ENCODE data around the gene ADAM19.
A peak's percentile ranks its signal among the peaks of the same experiment; 100 is the strongest.
"Not testable (repeated sequence)": the region's sequence is repeated elsewhere in the genome, so short reads cannot be mapped to it uniquely, and the experiment has no call there.

The ADAM19 gene

GRCh38 chr5:157458835-157459234 is 116.7 kb downstream of the ADAM19 start:
- no peak for DNase-seq

DNA sequence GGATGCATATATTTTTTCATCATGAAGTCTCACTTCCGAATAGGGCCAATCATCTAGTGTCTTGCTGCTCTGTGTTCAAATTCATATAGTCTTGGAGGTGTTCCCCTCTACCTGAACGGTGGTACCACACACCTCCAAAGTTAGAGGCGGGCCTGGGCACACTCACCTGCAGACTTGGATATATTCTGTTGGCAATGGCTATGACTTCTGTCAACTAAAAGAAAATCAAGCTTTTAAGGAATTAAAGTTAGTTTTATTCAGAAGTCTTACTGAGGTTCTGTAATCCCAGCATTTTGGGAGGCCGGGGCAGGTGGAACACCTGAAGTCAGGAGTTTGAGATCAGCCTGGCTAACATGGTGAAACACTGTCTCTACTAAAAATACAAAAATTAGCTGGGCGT is 118.2 kb downstream of the ADAM19 start:
- no peak for DNase-seq

DNA sequence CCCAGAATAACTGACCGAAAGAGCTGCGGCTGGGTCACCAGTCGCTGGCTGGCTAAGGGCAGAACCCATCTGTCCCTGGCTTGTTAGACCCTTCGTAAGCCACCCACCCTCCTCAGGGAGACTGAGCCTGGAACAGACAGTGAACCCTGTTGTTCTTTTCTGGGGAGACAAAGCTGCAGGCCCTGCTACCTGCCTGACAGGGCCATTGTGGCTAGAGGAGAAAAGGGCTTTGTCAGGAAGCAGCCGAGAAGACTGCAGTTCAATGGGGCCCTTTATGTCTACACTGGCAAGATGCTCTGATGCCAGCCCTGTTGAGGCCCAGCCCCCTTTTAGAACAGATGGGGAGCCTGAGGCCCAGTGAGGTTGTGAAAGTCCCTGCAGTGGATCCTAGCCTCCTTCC is 119.3 kb downstream of the ADAM19 start:
- DNase-seq, result no peak

DNA sequence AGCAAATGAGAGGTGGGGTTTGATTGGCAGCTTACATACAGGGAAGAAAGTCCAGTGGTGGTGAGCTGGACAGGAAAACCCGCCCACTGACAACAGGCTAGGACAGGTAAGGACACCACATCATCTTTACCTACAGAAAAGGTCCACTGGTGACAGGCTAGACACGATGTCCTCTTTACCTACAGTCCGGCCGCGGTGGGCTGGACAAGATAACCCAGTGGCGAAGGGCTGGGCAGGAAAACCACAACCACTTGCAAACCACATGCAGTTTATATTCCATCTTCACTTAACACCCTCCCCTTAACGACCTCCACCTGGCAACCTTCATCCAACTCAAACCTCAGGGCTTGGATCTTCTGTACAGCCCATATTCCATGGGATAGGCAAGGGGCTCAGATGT is 120.5 kb downstream of the ADAM19 start:
- DNase-seq, result no peak

DNA sequence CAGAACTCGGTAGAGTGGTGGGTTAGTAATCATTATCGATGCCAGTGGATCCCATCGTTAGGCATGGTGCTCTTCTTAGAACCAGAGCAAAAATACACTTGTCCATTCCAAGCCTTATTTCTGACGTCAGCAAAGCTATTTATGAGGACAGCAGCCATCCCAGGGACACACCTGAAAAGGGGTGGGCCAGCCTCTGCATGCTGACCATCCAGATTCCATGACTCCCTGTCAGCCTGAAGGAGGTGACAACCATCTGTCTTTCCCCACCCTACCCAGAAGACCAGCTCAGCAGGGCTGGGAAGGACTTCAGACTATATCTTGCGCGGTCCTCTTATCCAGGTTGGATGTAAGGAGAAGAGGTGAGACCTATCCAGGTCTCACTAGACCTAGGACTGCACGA is 121.3 kb downstream of the ADAM19 start:
- no peak for DNase-seq

DNA sequence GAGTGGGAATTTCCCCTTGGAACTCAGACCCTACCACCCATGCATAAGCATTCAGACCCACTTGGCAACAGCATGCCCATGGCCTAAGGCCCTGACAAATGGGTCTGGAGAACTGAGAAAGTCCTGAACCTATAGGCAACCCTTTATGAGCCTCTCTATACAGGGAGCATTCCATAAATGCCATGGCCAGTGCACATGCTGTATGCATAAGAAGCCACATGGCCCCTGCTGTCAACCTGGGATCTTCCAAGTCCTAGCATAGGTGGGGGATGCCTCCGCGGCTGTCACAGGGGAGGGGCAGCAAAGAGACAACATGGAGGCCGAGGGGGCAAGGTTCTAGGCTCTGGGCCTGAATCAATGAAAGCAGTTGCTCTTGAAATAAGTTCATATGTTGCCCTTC is 123.8 kb downstream of the ADAM19 start:
- no peak for DNase-seq

GRCh38 chr5:157450024-157450423 is 125.6 kb downstream of the ADAM19 start:
- DNase-seq, result no peak

DNA sequence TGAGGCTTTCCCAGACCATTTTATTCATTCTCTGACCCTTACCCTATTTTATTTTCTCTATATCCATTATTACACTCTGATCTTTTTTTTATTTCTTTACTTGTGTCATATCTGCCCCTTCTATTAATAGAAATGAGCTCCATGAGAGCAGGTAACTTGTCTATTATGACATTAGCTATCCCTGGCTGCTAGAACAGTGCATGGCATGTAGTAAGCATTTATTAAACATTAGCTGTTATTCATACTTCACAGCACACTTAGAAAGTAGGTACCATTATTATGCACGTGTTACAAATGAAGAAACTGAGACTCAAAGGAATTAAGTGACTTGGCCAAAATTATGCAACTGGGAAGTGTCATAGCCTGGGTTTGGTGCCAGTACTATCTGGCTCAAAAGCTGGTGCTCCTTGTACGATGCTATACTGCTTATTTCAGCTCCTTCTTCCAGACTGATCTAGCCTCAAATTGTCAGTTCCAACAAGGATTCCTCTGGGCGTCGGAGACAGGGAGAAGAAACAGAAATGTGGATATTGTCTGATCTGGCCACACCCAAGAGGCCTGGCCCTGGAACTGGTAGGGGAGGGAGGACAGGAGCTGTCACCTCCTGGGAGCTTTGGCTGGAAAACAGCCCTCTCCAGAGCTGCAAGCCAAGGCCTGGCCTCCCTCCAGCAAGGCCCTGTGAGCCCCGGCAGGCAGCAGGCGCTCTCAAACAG is 126.4 kb downstream of the ADAM19 start:
- DNase-seq, result peak; percentile 54

DNA sequence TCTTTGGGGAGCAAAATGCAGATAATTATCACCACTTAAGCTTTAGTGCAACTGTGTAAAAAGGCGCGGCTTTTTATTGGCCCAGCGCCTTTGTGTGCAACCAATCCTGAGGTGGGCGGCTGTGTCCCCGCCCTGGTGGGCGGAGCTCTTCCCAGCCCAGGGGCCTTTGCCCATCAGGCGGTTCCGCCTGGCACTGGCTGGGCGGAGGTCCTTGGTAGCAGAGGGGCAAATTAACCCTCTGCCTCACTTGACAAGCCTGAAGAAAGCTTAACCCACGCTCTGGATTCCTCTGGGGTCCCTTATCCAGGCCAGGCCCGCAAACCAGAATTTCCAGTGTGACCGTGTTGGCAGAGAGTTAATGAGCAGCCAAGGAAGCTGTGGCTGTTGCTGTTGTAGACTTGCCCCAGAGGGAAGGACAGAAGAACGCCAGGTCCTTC is 128.4 kb downstream of the ADAM19 start:
- peak; percentile 70 for DNase-seq

DNA sequence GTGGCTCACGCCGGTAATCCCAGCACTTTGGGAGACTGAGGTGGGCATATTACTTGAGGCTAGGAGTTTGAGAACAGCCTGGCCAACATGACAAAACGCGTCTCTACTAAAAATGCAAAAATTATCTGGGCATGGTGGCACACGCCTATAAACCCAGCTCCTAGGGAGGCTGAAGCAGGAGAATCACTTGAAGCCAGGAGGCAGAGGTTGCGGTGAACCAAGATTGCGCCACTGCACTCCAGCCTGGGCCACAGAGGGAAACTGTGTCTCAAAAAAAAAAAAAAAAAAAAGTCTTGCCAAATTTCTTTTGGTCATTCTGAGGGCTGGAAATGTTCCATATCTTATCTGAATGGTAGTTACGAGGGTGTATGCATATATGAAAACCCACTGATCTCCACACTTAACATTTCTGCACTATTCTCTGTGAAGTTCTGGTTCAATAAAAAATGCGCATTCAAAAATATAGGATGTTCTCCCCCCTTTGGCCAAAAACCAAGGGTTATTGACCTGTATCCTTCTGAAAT is 129.1 kb downstream of the ADAM19 start:
- no peak for DNase-seq

DNA sequence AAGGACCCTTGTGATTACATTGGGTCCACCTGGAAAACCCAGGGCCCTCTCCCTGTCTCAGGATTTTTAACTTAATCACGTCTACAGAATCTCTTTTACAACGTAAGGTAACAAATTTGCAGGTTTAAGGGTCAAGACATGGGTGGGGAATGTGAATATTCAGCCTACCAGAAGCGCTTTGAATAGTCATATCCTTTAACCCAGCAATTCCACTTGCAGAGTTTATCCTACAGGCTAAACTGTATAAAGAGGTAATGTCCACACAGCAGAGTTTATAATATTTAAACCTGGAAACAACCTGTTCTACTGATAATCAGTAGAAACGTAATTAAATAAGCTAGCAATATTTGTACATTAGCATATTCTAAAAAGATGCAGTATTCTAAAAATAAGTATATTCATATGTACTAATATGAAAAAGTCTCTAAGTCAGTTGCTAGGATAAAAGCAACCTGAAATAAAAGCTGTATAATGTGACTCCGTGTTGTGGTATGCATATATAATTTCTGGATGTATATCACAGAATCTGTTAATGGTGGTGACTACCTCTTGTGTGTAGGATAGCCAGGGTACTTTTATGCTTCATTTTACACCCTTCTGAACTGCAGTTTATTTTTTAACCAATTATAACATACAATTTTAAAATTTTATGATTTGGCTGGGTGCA is 129.7 kb downstream of the ADAM19 start:
- no peak for DNase-seq

- DNase-seq, result peak; percentile 59
Measured at GRCh38 chr5:157444224-157444623, 131.4 kb downstream of the ADAM19 start.

GRCh38 chr5:157443041-157443549 is 132.5 kb downstream of the ADAM19 start:
- peak; percentile 74 for DNase-seq

DNA sequence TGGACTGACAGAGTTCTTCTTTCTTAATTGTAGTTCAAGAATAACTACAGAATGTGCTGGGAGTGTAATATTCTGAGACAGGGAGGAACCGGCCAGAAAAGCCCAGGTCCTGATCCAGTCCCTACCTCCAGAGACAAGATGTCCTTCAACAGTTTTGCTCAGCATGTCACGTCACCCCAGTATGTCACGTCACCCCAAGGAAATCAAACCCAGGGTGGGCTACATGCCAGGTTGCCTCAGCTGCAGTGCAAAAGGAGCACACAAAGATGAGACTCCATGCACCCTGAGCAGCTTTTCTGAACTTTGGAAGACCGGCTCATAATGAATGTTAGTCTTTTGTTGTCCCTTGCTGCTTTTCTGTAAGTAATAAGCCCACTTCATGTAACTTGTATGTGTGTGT is 141.5 kb downstream of the ADAM19 start:
- no peak for DNase-seq

DNA sequence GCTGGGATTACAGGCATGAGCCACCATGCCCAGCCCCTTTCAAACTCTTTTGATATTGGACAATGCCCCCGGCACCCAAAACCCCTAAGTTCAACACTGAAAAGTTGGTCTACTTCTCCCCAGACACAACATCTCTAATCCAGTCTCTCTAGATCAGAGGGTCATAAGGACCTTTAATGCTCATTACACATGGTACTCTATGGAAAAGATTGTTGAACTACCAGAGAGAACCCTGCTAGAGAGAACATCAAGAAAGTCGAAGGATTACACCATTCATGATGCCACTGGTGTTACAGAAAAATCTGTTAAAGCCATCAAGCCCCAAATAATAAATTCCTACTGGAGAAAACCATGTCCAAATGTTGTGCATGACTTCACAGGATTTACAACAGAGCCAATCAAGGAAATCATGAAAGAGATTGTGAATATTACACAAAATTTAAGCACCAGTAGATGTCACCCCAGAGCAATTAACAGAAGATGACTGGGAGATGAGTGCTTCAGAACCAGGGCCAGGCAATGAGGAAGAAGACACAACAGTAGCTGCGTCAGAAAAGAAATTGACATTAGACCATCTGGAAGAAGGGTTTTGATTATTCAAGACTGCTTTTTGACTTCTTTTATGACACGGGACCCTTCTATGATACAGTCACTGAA is 143.9 kb downstream of the ADAM19 start:
- DNase-seq, result peak; percentile 59

- not testable (repeated sequence) for DNase-seq
Measured at GRCh38 chr5:157429920-157430319, 145.7 kb downstream of the ADAM19 start.
